ENCODE measurements around the gene FANCC. TPM values are rescaled to one million over a fixed set of nuclear protein-coding genes. Genes with fewer than 3 reads are reported as not detected.

Gene FANCC
- total and polyA plus RNA-seq, 5 donors from 2014 or later = 2.8 to 7.5 (median 5.4) TPM

DNA sequence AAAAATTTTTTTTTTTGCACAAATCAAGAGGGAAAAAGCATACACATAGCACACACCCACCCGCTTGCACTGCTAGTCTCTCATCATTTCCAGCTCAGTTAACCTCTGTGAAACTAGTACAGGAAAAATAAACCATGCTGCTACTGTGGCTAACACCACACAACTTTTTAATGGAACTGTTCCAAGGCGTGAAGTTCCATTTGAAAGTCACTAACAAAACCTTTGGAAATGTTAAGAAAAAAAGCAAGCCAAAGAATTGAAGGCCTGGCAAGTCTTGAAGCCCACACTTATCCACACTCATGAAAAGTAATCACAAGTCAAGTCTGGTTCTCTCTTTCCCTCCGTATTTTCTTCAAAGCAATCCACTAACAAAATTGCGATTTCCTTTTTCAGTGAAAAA is 116.3 kb downstream of the FANCC start:
- no peaks in the 10 kb centered on the region for H3K4me1 Mint-ChIP-seq

DNA sequence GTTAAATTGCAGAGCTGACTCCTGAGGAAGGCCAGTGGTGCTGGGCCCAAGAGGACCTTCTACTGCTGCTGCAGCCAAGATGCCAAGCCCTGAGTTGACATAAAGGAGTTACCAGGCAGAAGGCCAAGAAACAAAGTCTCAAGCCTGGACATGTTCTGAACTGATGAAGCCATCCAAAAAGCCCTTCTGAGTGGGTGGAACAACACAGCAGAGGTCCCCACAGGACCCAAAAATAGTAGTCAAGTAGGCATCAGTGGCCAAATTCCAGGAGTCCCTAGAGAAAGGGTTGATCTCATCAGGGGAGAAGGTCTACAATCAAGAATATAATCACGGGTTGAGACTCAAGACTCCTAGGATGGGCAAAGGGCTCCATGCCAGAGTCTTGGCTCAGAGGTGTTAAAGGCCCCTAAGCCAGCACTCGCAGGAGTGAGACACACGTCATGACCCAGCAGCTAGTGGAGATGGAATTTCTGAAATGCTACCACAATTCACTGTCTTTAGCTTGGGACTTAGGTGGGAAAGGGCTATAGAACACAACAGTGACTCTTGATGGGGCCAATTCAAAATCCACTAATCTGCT is 119.7 kb downstream of the FANCC start:
- Mint-ChIP-seq H3K4me1 (no peaks in the 10 kb centered on the region), H3K27me3 (no peaks in the 10 kb centered on the region), H3K4me3 (no peak overlapping the region), H3K36me3 (no peaks in the 10 kb centered on the region), H3K27ac (peak overlapping the region in 1 of 3 donors; percentile 66), H3K9me3 (no peaks in the 10 kb centered on the region)
- Histone ChIP-seq H3K9me3 (ENCODE audit: control insufficient read depth in 2 of 2, low read length in 2 of 2) (no peaks in the 10 kb centered on the region), H3K36me3 (ENCODE audit: control insufficient read depth, insufficient read depth, low read length) (no peaks in the 10 kb centered on the region), H3K4me1 (ENCODE audit: control insufficient read depth, insufficient read depth, low read length, poor library complexity, severe bottlenecking) (no peaks in the 10 kb centered on the region), H3K27ac (ENCODE audit: insufficient read depth, low read length, poor library complexity, severe bottlenecking) (no peak overlapping the region), H3K27me3 (ENCODE audit: control insufficient read depth, insufficient read depth, low read length) (no peaks in the 10 kb centered on the region), H3K4me3 (ENCODE audit: low read depth, low read length) (no peak overlapping the region)
- no peak for ATAC-seq (ENCODE audit: low read depth in 2 of 2)
- DNase-seq = no peak

More for the DNA sequence above, 116.3 kb downstream of the FANCC start:
- no peak overlapping the region for H3K27ac Mint-ChIP-seq
- no peaks in the 10 kb centered on the region for H3K27me3 Mint-ChIP-seq
- ATAC-seq (ENCODE audit: low read depth in 2 of 2) (no peak), DNase-seq (no peak)
- Histone ChIP-seq H3K36me3 (ENCODE audit: control insufficient read depth, insufficient read depth, low read length) (no peaks in the 10 kb centered on the region), H3K4me1 (ENCODE audit: control insufficient read depth, insufficient read depth, low read length, poor library complexity, severe bottlenecking) (no peaks in the 10 kb centered on the region), H3K4me3 (ENCODE audit: low read depth, low read length) (no peak overlapping the region), H3K27me3 (ENCODE audit: control insufficient read depth, insufficient read depth, low read length) (no peaks in the 10 kb centered on the region), H3K27ac (ENCODE audit: insufficient read depth, low read length, poor library complexity, severe bottlenecking) (no peak overlapping the region), H3K9me3 (ENCODE audit: control insufficient read depth in 2 of 2, low read length in 2 of 2) (no peaks in the 10 kb centered on the region)
- no peaks in the 10 kb centered on the region for H3K9me3 Mint-ChIP-seq
- H3K36me3 Mint-ChIP-seq = no peaks in the 10 kb centered on the region
- no peak overlapping the region for H3K4me3 Mint-ChIP-seq

DNA sequence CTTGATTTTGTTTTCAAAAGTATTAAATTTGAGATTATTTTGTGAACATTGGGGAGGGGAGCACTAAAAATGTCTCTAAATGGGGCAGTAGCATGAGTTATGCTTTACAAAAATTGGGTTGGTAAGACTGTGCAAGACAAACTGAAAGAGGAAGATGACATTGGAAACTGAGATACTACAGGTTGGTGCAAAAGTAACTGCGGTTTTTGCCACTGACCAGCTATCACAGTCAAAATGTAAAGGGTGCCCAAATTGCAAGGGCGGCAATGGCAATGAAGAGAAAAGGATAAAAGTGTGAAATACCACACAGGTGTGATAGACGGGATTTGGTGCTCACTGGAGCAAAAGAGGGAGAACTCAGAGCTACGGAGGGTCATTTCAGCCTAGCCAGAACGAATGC is 124.0 kb downstream of the FANCC start:
- Histone ChIP-seq H3K27me3 (ENCODE audit: control insufficient read depth, insufficient read depth, low read length) (no peaks in the 10 kb centered on the region), H3K36me3 (ENCODE audit: control insufficient read depth, insufficient read depth, low read length) (no peaks in the 10 kb centered on the region), H3K4me1 (ENCODE audit: control insufficient read depth, insufficient read depth, low read length, poor library complexity, severe bottlenecking) (no peaks in the 10 kb centered on the region), H3K27ac (ENCODE audit: insufficient read depth, low read length, poor library complexity, severe bottlenecking) (no peak overlapping the region), H3K9me3 (ENCODE audit: control insufficient read depth in 2 of 2, low read length in 2 of 2) (no peaks in the 10 kb centered on the region), H3K4me3 (ENCODE audit: low read depth, low read length) (no peak overlapping the region)
- DNase-seq (no peak), ATAC-seq (ENCODE audit: low read depth in 2 of 2) (no peak)
- Mint-ChIP-seq H3K4me3 (no peak overlapping the region), H3K4me1 (peaks cover 0 to 15% (median 13%) of the 10 kb centered on the region in 4 donors), H3K27me3 (no peaks in the 10 kb centered on the region), H3K9me3 (no peaks in the 10 kb centered on the region), H3K36me3 (peaks cover 3% of the 10 kb centered on the region), H3K27ac (peak overlapping the region in 1 of 3 donors; percentile 53)

DNA sequence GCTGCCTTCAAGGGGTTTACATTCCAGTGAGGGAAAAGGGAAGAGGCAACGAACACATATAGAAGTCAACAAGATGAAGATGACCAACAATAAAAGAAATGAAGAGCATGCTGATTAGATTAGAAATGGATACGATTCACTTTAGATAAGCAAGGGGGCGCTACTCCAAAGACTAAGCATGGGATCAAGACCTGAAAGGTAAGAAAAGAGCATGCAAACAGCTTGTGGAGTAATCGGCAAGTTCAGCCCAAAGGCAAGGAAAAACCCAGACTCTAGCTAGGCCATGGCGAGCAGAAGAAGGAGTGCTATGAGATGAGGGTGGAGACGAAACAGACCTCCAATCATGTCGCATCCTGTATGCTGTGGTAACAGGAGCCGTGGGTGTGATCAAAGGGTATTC is 124.4 kb downstream of the FANCC start:
- Histone ChIP-seq H3K9me3 (ENCODE audit: control insufficient read depth in 2 of 2, low read length in 2 of 2) (no peaks in the 10 kb centered on the region), H3K36me3 (ENCODE audit: control insufficient read depth, insufficient read depth, low read length) (no peaks in the 10 kb centered on the region), H3K4me3 (ENCODE audit: low read depth, low read length) (no peak overlapping the region), H3K27me3 (ENCODE audit: control insufficient read depth, insufficient read depth, low read length) (no peaks in the 10 kb centered on the region), H3K27ac (ENCODE audit: insufficient read depth, low read length, poor library complexity, severe bottlenecking) (no peak overlapping the region), H3K4me1 (ENCODE audit: control insufficient read depth, insufficient read depth, low read length, poor library complexity, severe bottlenecking) (no peaks in the 10 kb centered on the region)
- ATAC-seq (ENCODE audit: low read depth in 2 of 2) (no peak), DNase-seq (no peak)
- peaks cover 0 to 15% (median 13%) of the 10 kb centered on the region in 4 donors for H3K4me1 Mint-ChIP-seq
- H3K27ac Mint-ChIP-seq = peak overlapping the region in 1 of 3 donors; percentile 85
- no peak overlapping the region for H3K4me3 Mint-ChIP-seq
- H3K9me3 Mint-ChIP-seq = no peaks in the 10 kb centered on the region
- peaks cover 3% of the 10 kb centered on the region for H3K36me3 Mint-ChIP-seq
- no peaks in the 10 kb centered on the region for H3K27me3 Mint-ChIP-seq

DNA sequence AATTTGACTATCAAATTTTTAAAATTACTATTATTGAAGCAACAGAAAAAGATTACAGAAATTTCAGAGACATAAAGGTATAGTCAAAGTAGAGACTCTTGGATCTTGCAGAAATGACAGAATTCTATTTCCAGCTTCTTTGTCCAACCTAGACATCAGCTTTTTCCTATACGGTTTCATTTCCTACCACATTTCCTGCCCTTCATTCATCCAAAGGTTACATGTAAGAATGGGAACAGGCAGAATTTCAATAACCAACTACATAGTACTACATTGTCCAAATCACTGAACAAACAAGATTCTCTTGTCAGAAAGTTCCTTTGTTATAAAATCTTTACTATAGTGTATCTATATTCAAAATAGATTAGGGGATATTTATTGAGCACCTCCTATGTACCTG is 124.9 kb downstream of the FANCC start:
- Mint-ChIP-seq H3K9me3 (no peaks in the 10 kb centered on the region), H3K4me3 (no peak overlapping the region), H3K27me3 (no peaks in the 10 kb centered on the region), H3K27ac (peak overlapping the region in 1 of 3 donors; percentile 85), H3K36me3 (peaks cover 3% of the 10 kb centered on the region), H3K4me1 (peaks cover 0 to 15% (median 13%) of the 10 kb centered on the region in 4 donors)
- H3K27me3 ChIP-seq (ENCODE audit: control insufficient read depth, insufficient read depth, low read length) = no peaks in the 10 kb centered on the region
- H3K9me3 ChIP-seq (ENCODE audit: control insufficient read depth in 2 of 2, low read length in 2 of 2) = no peaks in the 10 kb centered on the region
- DNase-seq (no peak), ATAC-seq (ENCODE audit: low read depth in 2 of 2) (no peak)
- H3K4me3 ChIP-seq (ENCODE audit: low read depth, low read length) = no peak overlapping the region
- H3K36me3 ChIP-seq (ENCODE audit: control insufficient read depth, insufficient read depth, low read length) = no peaks in the 10 kb centered on the region
- no peak overlapping the region for H3K27ac ChIP-seq (ENCODE audit: insufficient read depth, low read length, poor library complexity, severe bottlenecking)
- H3K4me1 ChIP-seq (ENCODE audit: control insufficient read depth, insufficient read depth, low read length, poor library complexity, severe bottlenecking) = no peaks in the 10 kb centered on the region

DNA sequence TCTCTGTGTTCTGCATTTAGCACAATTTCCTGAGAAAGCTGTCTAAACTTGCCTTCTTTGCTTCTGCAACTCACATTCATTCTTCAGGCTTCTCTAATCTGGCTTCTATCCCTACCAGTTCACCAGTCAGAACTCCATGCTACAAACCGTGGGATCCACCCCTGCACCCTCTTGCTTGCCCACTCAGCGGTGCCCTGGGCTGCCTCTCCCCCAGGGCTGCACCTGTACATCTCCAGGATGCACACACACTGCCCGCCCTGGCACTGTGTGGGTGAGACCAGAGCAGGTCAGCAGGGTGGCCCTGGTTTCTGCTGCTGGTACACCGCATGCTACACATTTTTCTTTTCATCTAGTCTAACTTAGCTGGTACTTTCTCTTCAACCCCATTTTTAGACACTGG is 127.1 kb downstream of the FANCC start:
- no peaks in the 10 kb centered on the region for H3K4me1 ChIP-seq (ENCODE audit: control insufficient read depth, insufficient read depth, low read length, poor library complexity, severe bottlenecking)
- ATAC-seq (ENCODE audit: low read depth in 2 of 2) = no peak
- DNase-seq = no peak

DNA sequence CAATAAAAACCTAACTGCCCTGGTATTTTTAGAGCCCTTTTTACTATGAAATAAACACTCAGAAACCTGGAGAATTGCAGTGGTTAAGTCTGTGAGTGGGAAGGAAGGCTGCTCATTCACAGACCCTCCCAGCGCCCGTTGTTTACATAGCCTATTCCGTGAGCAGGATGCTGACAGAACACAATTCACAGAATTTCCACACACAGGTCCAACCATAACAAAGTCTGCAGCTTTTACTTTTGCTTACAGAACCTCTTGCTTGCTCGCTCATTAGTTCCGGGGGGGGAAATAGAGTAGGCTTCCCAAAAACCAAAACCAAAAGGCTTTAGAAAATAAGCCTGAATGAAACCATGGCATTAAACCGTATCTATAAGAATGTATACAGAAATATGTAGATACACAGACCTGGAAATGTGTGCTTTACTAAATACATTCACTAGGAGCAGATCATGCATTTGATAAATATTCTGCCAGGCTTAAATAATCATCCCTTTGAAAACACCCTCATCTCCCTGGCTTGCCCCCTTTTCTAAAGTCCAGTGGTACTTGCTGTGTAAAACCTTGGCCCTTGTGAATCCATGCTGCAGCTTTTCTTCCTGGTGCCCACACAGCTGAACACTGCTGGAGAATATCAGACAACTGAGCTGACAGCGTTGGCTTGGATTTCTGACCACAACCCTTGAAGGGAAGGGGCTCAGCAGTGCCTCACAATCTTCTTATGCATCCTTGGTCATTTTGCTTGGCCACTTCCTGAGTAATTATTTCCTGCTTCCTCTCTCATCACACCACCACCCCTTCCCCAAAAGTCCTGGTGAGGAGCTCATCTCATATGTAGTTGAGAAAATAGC is 128.0 kb downstream of the FANCC start:
- Mint-ChIP-seq H3K27ac (peak overlapping the region in 2 of 3 donors; percentile 37 to 43), H3K9me3 (no peaks in the 10 kb centered on the region), H3K27me3 (no peaks in the 10 kb centered on the region), H3K4me3 (no peak overlapping the region), H3K4me1 (peaks cover 0 to 15% (median 13%) of the 10 kb centered on the region in 4 donors), H3K36me3 (peaks cover 3% of the 10 kb centered on the region)
- Histone ChIP-seq H3K4me1 (ENCODE audit: control insufficient read depth, insufficient read depth, low read length, poor library complexity, severe bottlenecking) (no peaks in the 10 kb centered on the region), H3K4me3 (ENCODE audit: low read depth, low read length) (no peak overlapping the region), H3K9me3 (ENCODE audit: control insufficient read depth in 2 of 2, low read length in 2 of 2) (no peaks in the 10 kb centered on the region), H3K36me3 (ENCODE audit: control insufficient read depth, insufficient read depth, low read length) (no peaks in the 10 kb centered on the region), H3K27me3 (ENCODE audit: control insufficient read depth, insufficient read depth, low read length) (no peaks in the 10 kb centered on the region), H3K27ac (ENCODE audit: insufficient read depth, low read length, poor library complexity, severe bottlenecking) (no peak overlapping the region)
- DNase-seq (peak in 1 of 3 donors; percentile 45), ATAC-seq (ENCODE audit: low read depth in 2 of 2) (no peak)

More for the DNA sequence above, 127.1 kb downstream of the FANCC start:
- no peaks in the 10 kb centered on the region for H3K27me3 ChIP-seq (ENCODE audit: control insufficient read depth, insufficient read depth, low read length)
- no peaks in the 10 kb centered on the region for H3K9me3 ChIP-seq (ENCODE audit: control insufficient read depth in 2 of 2, low read length in 2 of 2)
- no peaks in the 10 kb centered on the region for H3K36me3 ChIP-seq (ENCODE audit: control insufficient read depth, insufficient read depth, low read length)
- no peak overlapping the region for H3K27ac ChIP-seq (ENCODE audit: insufficient read depth, low read length, poor library complexity, severe bottlenecking)
- no peaks in the 10 kb centered on the region for H3K27me3 Mint-ChIP-seq
- H3K4me3 ChIP-seq (ENCODE audit: low read depth, low read length) = no peak overlapping the region
- H3K36me3 Mint-ChIP-seq = peaks cover 3% of the 10 kb centered on the region
- peak overlapping the region in 2 of 3 donors; percentile 7 to 21 for H3K27ac Mint-ChIP-seq
- H3K4me1 Mint-ChIP-seq = peaks cover 0 to 15% (median 13%) of the 10 kb centered on the region in 4 donors
- H3K4me3 Mint-ChIP-seq = no peak overlapping the region
- no peaks in the 10 kb centered on the region for H3K9me3 Mint-ChIP-seq

Data from CD4-positive, CD25-positive, alpha-beta regulatory T cell (primary cell).